ENCODE measurements around the gene TXNRD2. TPM values are rescaled to one million over a fixed set of nuclear protein-coding genes. Genes with fewer than 3 reads are reported as not detected.

TXNRD2 gene
- polyA plus RNA-seq, 1 donor from 2014 or later, result 4.1 TPM

DNA sequence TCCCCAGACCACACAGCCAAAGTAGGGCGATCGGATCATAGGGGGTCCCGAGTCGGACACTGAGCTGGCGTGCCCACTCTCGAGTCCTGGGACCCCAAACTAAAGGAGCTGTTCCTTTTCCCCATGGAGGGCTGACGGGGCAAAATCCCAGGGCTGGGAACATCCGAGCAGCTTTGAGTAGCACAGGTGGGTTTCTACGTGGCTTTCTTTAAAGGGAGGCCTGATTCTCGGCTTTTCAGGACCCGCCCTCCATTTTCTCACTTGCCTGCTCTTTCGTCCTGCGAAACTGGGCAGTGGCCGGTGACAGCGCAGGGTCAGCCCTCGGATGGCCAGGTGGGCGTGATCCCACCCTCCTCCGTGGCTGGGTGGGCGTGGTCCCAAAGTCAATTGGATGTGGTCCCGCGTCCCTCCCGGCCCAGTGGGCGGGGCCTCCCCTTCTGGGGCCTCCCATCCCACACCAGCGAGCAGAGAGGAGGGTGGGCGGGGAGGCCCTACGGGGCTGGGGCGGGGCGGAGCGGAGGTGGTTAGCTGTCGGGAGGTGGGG is 17.5 kb upstream of the TXNRD2 start:
- H3K4me3 ChIP-seq (ENCODE audit: low read length), result peak overlapping the region; percentile 33
- H3K36me3 ChIP-seq (ENCODE audit: insufficient read depth, low read length), result no peaks in the 10 kb centered on the region
- no peak overlapping the region for H2AFZ ChIP-seq (ENCODE audit: low read depth, low read length)
- no peaks in the 10 kb centered on the region for H3K9me3 ChIP-seq (ENCODE audit: low read length)
- no peak overlapping the region for H3K4me2 ChIP-seq (ENCODE audit: low read length)
- H3K27ac ChIP-seq (ENCODE audit: low read length), result no peak overlapping the region
- no peaks in the 10 kb centered on the region for H3K9me2 ChIP-seq (ENCODE audit: insufficient read depth, low read length)
- no peaks in the 10 kb centered on the region for H3K79me2 ChIP-seq (replicated peaks; ENCODE audit: insufficient read depth, low read length)
- H3K9ac ChIP-seq (ENCODE audit: low read length), result no peak overlapping the region
- no peaks in the 10 kb centered on the region for H3K27me3 ChIP-seq (ENCODE audit: insufficient read depth, low read depth, low read length)
- no peaks in the 10 kb centered on the region for H3F3A ChIP-seq (ENCODE audit: insufficient read depth, low read length, poor library complexity, severe bottlenecking)
- no peaks in the 10 kb centered on the region for H4K20me1 ChIP-seq (ENCODE audit: insufficient read depth)
- TF ChIP-seq TAF1 (IDR thresholded peaks at IDR 0.05; ENCODE audit: low read depth) (no peak), REST (IDR thresholded peaks at IDR 0.05; ENCODE audit: borderline replicate concordance) (no peak)

GRCh38 chr22:19958083-19959042 is 16.7 kb upstream of the TXNRD2 start:
- Histone ChIP-seq H3K36me3 (ENCODE audit: insufficient read depth, low read length) (no peaks in the 10 kb centered on the region), H3K4me2 (ENCODE audit: low read length) (no peak overlapping the region), H3K9ac (ENCODE audit: low read length) (no peak overlapping the region), H3K27me3 (ENCODE audit: insufficient read depth, low read depth, low read length) (no peaks in the 10 kb centered on the region), H3K4me3 (ENCODE audit: low read length) (no peak overlapping the region), H2AFZ (ENCODE audit: low read depth, low read length) (no peak overlapping the region), H3K9me2 (ENCODE audit: insufficient read depth, low read length) (no peaks in the 10 kb centered on the region), H3F3A (ENCODE audit: insufficient read depth, low read length, poor library complexity, severe bottlenecking) (no peaks in the 10 kb centered on the region), H3K27ac (ENCODE audit: low read length) (no peak overlapping the region), H4K20me1 (ENCODE audit: insufficient read depth) (no peaks in the 10 kb centered on the region), H3K9me3 (ENCODE audit: low read length) (no peaks in the 10 kb centered on the region), H3K79me2 (replicated peaks; ENCODE audit: insufficient read depth, low read length) (no peaks in the 10 kb centered on the region)
- TF ChIP-seq EZH2 (IDR thresholded peaks at IDR 0.05; ENCODE audit: borderline replicate concordance, insufficient read depth, low read length, poor library complexity, severe bottlenecking), result no peak
- no peak for TF ChIP-seq MXI1 (conservative IDR thresholded peaks at IDR 0.05; ENCODE audit: poor library complexity, severe bottlenecking)
- TF ChIP-seq CTCF (IDR thresholded peaks at IDR 0.05; ENCODE audit: poor library complexity, severe bottlenecking), result no peak
- TF ChIP-seq RAD21 (conservative IDR thresholded peaks at IDR 0.05), result no peak
- no peak for TF ChIP-seq EP300 (conservative IDR thresholded peaks at IDR 0.05; ENCODE audit: poor library complexity, severe bottlenecking)
- no peak for TF ChIP-seq SMC3 (conservative IDR thresholded peaks at IDR 0.05; ENCODE audit: poor library complexity)
- no peak for TF ChIP-seq POLR2AphosphoS5 (IDR thresholded peaks at IDR 0.05)
- TF ChIP-seq TAF1 (IDR thresholded peaks at IDR 0.05; ENCODE audit: low read depth), result no peak
- no peak for TF ChIP-seq REST (IDR thresholded peaks at IDR 0.05; ENCODE audit: borderline replicate concordance)
